ENCODE data around the gene SUSD1.

Gene SUSD1

DNA sequence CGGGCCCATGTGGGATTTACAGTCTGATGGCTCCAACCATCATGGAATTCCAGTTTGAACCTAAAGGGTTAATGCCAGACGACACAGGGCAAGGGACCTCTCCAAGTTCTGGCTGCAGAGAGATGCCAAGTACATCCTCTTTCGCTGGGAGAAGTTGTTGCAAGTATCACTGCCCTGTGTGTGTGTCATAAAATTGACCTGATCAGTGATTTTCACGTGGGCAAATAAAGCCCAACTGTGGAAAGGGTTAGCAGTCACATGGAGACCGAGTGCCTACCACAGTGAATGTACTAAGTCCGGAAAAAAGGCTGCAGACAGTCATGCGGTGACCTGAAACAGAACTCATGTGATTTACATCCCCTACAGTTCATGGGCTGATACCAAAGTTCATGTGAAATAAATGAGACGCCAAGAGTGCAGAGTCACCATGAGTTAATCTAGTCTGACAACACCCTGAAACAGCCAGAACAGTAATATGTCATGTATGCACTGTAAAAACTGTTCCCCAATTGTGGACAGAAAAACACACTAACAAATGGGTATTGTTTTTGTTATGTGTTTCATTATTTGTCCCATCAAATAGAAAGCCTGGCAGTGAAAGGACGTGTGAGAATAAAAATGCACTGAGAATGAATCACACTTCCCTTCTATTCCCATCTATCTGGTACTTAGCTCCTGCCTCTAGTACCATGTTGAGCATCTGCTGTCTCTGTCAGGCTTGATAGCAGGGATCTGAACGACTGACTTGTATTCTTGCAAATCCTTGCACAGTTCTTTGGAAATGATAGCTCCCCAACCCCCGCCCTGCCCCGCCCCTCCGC is 115.7 kb downstream of the SUSD1 start:
- Mint-ChIP-seq H3K27me3 (no peaks in the 10 kb centered on the region), H3K4me1 (peaks cover 37% of the 10 kb centered on the region), H3K9me3 (no peaks in the 10 kb centered on the region), H3K4me3 (no peak overlapping the region), H3K36me3 (peaks cover 6% of the 10 kb centered on the region), H3K27ac (no peak overlapping the region)

DNA sequence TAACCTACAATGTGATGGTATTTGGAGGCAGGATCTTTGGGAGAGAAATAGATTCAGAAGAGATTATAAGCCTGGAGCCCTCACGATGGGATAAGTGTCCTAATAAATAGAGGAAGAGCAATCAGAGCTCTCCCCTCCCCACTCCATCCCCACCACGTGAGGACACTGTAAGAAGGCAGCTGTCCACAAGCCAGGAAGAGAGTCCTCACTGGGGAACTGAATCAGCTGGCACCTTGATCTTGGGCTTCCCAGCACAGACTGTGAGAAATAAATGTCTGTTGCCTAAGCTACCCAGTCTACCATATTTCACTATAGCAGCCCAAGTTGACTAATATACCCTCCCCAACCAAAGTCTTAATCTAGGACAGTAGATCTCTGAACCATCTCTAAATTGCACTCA is 118.1 kb downstream of the SUSD1 start:
- peaks cover 8% of the 10 kb centered on the region for H3K36me3 Mint-ChIP-seq
- H3K9me3 Mint-ChIP-seq: no peaks in the 10 kb centered on the region
- no peak overlapping the region for H3K27ac Mint-ChIP-seq

DNA sequence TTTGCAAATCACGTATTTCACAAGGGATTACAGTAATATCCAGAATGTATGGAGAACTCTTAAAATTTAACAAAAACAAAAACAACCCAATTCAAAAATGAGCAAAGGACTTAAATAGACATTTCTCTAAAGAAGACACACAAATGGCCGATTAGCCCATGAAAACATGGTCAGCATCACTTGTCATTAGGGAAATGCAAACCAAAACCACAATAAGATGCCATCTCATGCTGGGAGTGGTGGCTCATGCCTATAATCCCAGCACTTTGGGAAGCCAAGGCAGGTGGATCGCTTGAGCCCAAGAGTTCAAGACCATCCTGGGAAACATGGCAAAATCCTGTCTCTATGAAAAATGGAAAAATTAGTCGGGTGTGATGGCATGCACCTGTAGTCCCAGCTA is 120.2 kb downstream of the SUSD1 start:
- peaks cover 23% of the 10 kb centered on the region for H3K4me1 Mint-ChIP-seq
- peaks cover 9% of the 10 kb centered on the region for H3K36me3 Mint-ChIP-seq
- no peak overlapping the region for H3K4me3 Mint-ChIP-seq
- H3K27me3 Mint-ChIP-seq: no peaks in the 10 kb centered on the region
- H3K27ac Mint-ChIP-seq: no peak overlapping the region
- H3K9me3 Mint-ChIP-seq: no peaks in the 10 kb centered on the region

More for the DNA sequence above, 118.1 kb downstream of the SUSD1 start:
- H3K27me3 Mint-ChIP-seq: no peaks in the 10 kb centered on the region
- H3K4me1 Mint-ChIP-seq: peaks cover 36% of the 10 kb centered on the region
- H3K4me3 Mint-ChIP-seq: no peak overlapping the region

DNA sequence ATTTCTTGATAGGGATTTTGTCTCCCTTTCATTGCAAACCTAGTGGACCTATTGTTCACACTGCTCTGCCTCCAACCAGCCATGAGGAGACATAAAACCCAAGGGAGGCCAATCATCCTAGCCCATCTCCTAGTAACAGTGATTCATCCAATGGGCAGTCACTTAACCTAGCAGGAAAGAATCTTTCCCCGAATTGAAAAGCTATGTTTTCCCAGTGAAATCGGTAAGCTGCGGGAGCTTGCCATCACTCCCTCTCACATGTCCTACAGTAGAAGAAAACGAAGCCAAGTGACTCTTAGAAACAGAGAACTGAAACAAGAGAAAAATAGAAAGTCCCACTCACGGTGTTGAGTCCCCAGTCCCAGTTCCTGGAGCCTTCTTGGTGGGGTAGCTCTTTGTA is 123.3 kb downstream of the SUSD1 start:
- H3K27me3 Mint-ChIP-seq: no peaks in the 10 kb centered on the region
- H3K4me3 Mint-ChIP-seq: no peak overlapping the region
- peaks cover 19% of the 10 kb centered on the region for H3K4me1 Mint-ChIP-seq
- H3K36me3 Mint-ChIP-seq: peaks cover 13% of the 10 kb centered on the region
- H3K27ac Mint-ChIP-seq: no peak overlapping the region
- H3K9me3 Mint-ChIP-seq: peaks cover 5% of the 10 kb centered on the region

DNA sequence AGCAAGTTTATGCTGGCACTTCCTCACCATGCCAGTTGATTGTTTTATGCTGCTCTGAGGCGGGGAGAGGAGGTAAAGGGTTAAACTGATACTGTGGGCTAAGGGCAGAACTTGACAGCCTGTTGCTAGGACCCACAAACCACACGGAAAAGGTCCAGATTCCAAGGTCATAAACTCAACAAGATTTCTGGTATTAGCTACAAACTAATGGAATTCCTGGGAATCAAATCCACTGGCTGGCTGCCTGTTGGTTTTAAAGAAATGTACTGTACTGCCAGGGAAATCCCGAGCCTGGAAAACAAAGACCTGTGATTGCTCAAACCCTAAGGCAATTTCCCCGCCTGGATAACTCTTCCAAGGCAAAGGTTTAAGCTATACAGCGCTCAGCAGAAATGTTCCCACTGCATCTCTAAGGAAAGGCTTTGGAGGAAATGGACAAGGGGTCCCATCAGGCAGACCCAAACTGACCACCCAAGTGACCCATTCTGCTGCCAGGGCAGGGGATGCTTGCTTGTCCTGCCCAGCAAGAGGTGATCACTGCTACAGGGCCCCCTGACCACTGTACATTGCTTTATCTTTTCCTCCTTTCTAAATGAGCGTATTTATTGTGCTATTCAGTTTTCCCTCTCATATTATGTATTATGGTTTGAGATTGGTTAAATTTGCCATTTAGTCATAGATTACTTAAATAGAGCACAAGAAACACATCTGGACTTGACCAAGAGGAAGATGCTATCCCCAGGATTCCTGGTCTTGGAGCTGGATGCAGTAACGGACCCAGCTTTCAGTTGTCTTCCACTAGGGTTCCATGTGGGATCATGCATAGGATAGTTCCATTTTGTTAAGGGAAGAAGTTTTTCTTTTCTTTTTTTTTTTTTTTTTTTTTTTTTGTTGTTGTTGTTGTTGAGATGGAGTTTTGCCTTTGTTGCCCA is 124.3 kb downstream of the SUSD1 start:
- Mint-ChIP-seq H3K4me1 (peaks cover 11% of the 10 kb centered on the region), H3K27me3 (no peaks in the 10 kb centered on the region), H3K27ac (no peak overlapping the region), H3K36me3 (peaks cover 13% of the 10 kb centered on the region), H3K9me3 (peaks cover 5% of the 10 kb centered on the region), H3K4me3 (no peak overlapping the region)

DNA sequence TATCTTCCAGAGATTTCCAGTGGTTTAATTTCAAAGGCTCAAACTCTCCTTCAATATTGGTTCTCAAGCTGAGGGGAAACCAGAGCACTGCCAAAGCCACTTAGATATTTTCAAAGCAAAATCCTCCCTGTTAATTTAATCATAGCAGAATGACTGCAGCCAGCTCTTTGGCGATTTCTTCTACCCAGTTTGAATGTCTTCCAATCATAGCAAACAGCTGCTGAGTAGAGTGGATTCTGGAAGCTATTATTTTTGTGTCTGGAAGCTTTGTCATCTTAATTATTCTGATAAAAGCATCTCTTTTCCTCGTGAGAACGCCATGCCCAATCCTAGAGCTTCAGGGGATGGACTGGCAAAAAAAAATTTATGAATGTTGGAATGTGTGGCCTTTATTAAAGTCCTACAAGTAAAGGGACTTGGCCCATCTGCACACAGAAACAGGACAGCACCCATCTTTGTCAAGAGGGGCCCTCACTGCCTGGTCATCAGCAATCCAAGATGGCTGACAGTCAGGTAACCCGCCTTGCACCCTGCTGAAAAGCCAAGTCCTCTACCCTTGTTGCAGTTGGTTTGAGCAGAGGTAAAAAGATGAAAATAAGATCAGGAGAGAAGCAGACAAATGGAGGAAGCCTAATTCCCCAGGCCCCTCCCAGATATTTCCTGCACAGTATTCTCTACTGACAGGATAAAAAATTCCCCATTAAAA is 125.1 kb downstream of the SUSD1 start:
- Mint-ChIP-seq H3K9me3 (peaks cover 5% of the 10 kb centered on the region), H3K4me1 (peaks cover 7% of the 10 kb centered on the region), H3K4me3 (no peak overlapping the region), H3K27me3 (no peaks in the 10 kb centered on the region), H3K27ac (no peak overlapping the region), H3K36me3 (peaks cover 13% of the 10 kb centered on the region)

DNA sequence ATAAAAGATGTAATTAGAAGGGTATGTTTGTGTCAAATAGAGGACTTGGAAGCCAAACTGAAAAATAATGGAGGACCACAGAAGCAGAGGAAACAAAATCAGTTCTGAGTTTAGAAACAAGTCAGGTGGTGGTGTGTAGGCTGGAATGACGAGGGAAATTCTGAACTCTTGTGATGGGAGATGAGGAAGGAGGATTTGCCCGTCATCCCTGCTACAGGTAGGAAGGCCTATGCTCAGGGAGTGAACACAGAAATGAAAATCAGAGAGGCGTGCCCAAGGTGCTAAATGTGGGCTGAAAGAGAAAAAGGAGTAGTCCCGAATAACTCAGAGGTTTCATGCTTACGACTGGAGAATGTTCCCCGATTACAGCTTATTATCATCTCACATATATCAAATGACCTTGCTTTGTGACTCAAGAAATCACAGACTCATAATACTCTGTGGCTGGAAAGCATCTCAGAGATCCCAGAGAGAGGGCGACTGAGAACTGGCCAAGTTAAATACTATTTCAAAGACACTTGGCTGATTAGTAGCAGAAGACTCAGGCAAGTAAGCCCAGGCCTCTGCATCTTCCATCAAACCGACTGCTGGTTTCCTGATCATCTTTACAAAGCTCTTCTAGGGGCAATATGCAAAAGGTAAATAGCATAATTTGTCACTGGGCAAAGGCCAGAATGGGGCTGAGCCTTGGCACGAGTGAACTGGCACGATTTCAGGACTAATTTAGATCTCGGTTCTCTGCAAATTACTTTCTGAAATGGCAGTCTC is 126.0 kb downstream of the SUSD1 start:
- H3K9me3 Mint-ChIP-seq: peaks cover 5% of the 10 kb centered on the region
- no peak overlapping the region for H3K27ac Mint-ChIP-seq
- no peak overlapping the region for H3K4me3 Mint-ChIP-seq
- peaks cover 13% of the 10 kb centered on the region for H3K36me3 Mint-ChIP-seq
- no peaks in the 10 kb centered on the region for H3K27me3 Mint-ChIP-seq
- H3K4me1 Mint-ChIP-seq: peaks cover 7% of the 10 kb centered on the region

DNA sequence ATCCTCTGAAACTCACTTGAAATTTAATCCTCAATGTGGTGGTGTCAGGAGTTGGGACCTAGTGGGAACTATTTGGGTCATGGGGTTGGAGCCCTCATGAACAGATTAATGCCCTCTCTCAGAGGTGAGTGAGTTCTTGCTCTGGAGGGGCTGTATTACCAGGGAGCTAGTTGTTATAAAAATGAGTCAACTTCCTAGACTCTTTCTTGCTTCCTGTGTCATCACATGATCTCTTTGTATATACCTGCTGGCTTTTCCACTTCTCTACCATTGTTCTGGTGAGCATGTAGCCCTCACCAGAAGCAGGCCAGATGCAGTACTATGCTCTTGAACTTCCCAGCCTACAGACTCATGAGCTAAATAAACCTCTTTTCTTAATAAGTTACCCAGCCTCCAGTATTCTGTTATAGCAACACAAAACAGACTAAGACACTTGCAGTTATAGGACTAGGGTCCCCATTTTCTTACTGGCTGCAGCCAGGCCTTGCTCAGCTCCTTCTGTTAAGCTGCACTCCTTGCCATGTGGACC is 127.5 kb downstream of the SUSD1 start:
- peaks cover 5% of the 10 kb centered on the region for H3K9me3 Mint-ChIP-seq
- H3K27ac Mint-ChIP-seq: no peak overlapping the region
- no peak overlapping the region for H3K4me3 Mint-ChIP-seq
- H3K27me3 Mint-ChIP-seq: no peaks in the 10 kb centered on the region
- peaks cover 7% of the 10 kb centered on the region for H3K4me1 Mint-ChIP-seq
- H3K36me3 Mint-ChIP-seq: peaks cover 13% of the 10 kb centered on the region

DNA sequence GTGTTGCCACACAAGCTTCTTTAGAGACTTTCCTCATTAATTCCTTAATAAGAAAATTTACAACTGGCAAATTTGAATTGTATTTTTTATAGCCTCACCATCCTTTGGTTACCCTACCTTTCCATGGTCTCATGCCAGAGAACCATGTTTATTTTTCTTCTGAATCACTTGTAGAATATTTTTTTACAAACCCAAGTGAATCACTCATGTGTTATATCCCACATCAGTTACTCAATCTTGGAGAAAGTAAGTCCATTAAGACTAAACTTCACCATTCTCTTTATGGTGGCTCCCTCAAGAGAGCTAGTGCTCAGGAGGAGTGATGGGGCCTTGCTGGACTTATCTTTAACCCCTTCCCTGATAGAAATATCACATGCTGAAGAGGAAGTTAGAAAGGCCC is 128.9 kb downstream of the SUSD1 start:
- Mint-ChIP-seq H3K4me3 (no peak overlapping the region), H3K36me3 (peaks cover 16% of the 10 kb centered on the region), H3K9me3 (peaks cover 5% of the 10 kb centered on the region), H3K27me3 (no peaks in the 10 kb centered on the region), H3K4me1 (peaks cover 12% of the 10 kb centered on the region), H3K27ac (no peak overlapping the region)

DNA sequence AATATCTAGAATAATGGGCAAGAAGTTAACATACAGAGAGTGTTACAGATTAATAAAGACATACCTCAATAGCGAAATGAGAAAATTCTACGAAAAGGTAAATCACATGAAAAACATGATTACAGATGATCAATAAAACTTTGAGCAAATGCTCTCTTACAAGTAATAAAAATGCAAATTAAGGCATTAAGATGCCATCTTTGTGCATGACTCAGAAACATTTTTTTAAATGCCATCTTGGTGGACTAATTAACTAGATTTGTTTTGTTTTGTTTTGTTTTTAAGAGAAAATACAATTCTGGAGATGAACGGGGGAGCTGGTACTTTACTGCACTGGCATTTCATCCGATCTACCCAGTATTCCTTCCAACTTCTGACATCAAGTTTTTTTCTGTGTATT is 130.2 kb downstream of the SUSD1 start:
- H3K36me3 Mint-ChIP-seq: peaks cover 21% of the 10 kb centered on the region
- H3K4me1 Mint-ChIP-seq: peaks cover 15% of the 10 kb centered on the region
- peaks cover 5% of the 10 kb centered on the region for H3K9me3 Mint-ChIP-seq
- no peak overlapping the region for H3K4me3 Mint-ChIP-seq
- H3K27ac Mint-ChIP-seq: no peak overlapping the region
- H3K27me3 Mint-ChIP-seq: no peaks in the 10 kb centered on the region

DNA sequence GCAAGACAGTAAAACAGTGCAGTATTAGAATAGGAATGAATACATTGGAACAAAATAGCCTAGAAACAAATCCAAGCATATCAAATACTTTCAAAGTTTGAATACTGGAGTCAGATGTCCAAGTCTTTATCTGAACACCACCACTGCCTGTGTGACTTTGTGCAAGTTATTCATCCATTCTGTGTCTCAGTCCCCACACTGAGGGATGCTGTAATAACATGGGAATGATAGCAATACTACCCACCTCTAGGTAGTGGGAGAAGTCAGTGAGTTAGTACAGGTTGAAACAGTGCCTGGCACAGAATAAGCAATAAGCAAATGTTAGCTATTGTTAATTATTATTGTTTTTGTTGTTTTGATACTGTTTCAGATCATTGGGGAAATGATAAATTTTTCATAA is 130.9 kb downstream of the SUSD1 start:
- no peak overlapping the region for H3K27ac Mint-ChIP-seq
- H3K4me1 Mint-ChIP-seq: peaks cover 18% of the 10 kb centered on the region
- H3K27me3 Mint-ChIP-seq: no peaks in the 10 kb centered on the region
- H3K36me3 Mint-ChIP-seq: peaks cover 21% of the 10 kb centered on the region
- peaks cover 5% of the 10 kb centered on the region for H3K9me3 Mint-ChIP-seq
- H3K4me3 Mint-ChIP-seq: no peak overlapping the region

DNA sequence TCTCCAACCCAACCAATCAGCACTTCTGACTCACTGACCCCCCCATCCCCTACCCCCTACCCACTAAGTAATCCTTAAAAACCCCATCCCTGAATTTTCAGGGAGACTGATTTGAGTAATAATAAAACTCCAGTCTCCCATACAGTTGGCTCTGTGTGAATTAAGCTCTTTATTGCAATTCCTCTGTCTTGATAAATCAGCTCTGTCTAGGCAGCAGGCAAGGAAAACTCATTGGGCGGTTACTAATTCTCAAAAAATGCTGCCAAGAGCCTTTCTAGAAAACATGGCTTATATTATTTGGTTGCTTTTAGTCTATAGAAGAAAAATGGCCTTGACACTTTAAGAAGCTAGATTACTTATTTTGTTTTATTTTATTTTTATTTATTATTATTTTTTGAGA is 131.7 kb downstream of the SUSD1 start:
- H3K27ac Mint-ChIP-seq: no peak overlapping the region
- H3K27me3 Mint-ChIP-seq: no peaks in the 10 kb centered on the region
- H3K4me1 Mint-ChIP-seq: peaks cover 25% of the 10 kb centered on the region
- peaks cover 1% of the 10 kb centered on the region for H3K9me3 Mint-ChIP-seq
- H3K36me3 Mint-ChIP-seq: peaks cover 16% of the 10 kb centered on the region
- H3K4me3 Mint-ChIP-seq: no peak overlapping the region

DNA sequence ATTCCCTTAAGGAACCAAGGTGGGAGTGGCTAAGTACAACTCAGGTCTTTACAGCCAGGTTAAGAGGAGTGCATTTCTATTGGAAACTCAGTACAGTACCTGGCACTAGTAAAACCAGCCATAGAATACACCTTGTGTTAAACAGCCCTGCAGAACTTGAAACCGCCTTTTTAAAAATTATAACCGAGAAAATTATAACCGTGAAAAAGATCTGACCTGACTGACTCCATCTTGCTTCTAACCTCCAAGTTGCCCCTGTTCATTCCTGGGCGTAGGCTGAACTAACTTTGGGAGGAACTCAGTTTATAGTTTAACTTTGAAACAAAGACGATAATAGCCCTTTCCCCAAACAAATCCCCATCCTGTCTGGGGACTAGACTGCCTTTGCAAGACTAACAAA is 132.3 kb downstream of the SUSD1 start:
- peaks cover 29% of the 10 kb centered on the region for H3K4me1 Mint-ChIP-seq
- no peak overlapping the region for H3K27ac Mint-ChIP-seq
- peaks cover 15% of the 10 kb centered on the region for H3K36me3 Mint-ChIP-seq
- H3K4me3 Mint-ChIP-seq: no peak overlapping the region
- H3K9me3 Mint-ChIP-seq: no peaks in the 10 kb centered on the region
- no peaks in the 10 kb centered on the region for H3K27me3 Mint-ChIP-seq

DNA sequence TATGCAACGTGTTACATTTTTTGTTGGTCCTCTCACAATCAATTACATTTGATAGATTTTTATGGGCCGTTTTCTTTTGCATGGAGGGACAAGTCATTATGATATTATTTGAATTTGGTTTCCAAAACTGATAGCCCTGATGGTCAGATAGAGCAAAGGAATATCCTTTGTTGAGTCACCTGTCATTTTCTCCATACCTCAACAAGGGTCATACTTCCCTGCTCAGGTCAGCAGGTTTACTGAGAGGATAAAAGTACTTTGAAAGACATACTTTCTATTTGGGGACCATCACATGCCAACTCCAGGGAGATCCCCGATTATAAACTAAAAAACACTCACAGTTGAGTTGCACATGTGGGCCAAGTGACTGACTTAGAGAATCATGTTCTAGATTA is 132.9 kb downstream of the SUSD1 start:
- H3K27ac Mint-ChIP-seq: no peak overlapping the region
- H3K36me3 Mint-ChIP-seq: peaks cover 13% of the 10 kb centered on the region
- no peak overlapping the region for H3K4me3 Mint-ChIP-seq
- no peaks in the 10 kb centered on the region for H3K9me3 Mint-ChIP-seq
- H3K4me1 Mint-ChIP-seq: peaks cover 30% of the 10 kb centered on the region
- H3K27me3 Mint-ChIP-seq: no peaks in the 10 kb centered on the region

Data from activated naive CD4-positive, alpha-beta T cell treated with anti-CD3 and anti-CD28 coated beads, Interleukin-2, amount 50 U/mL, for 24 hours (primary cell).